WTC11 (cell line): ENCODE data around the gene ZYG11B. TPM values are rescaled to one million over a fixed set of nuclear protein-coding genes. Genes with fewer than 3 reads are reported as not detected.

Experiments used
- ATAC-seq: fragments of 200-7000 bp; cut with Tn5 transposase; 2 replicates; pipeline ENCODE4 v1.10.0; 2021; ENCODE audit warnings: mild to moderate bottlenecking, moderate library complexity
- CTCF ChIA-PET: fragments of 300-600 bp; sonication (Branson Sonifier 250); formaldehyde crosslinking; loops from one replicate; lab custom pipeline; 2021; ENCODE audit warnings: antibody characterized with exemption; lab: Charles Lee
- POLR2A ChIA-PET: fragments of 350-600 bp; sonication (Branson Sonifier 250); formaldehyde crosslinking; loops from one replicate; lab custom pipeline; 2021; ENCODE audit warnings: antibody characterized with exemption; lab: Charles Lee
- DNase-seq: peaks from one replicate; pipeline ENCODE4 v3.0.0; 2021; ENCODE audit warnings: low spot score
- H3K27ac Mint-ChIP-seq: 2 replicates; pipeline ENCODE4 v1.8.0; 2021; ENCODE audit warnings: mixed read lengths
- H3K27me3 Mint-ChIP-seq: 2 replicates; pipeline ENCODE4 v1.8.0; 2021; ENCODE audit warnings: low read depth, mild to moderate bottlenecking, moderate library complexity, mixed read lengths
- H3K36me3 Mint-ChIP-seq: 2 replicates; pipeline ENCODE4 v1.8.0; 2021; ENCODE audit warnings: mixed read lengths
- H3K4me1 Mint-ChIP-seq: 2 replicates; pipeline ENCODE4 v1.8.0; 2022; ENCODE audit warnings: mixed read lengths
- H3K4me3 Mint-ChIP-seq: 2 replicates; pipeline ENCODE4 v1.8.0; 2021; ENCODE audit warnings: mild to moderate bottlenecking, moderate library complexity, mixed read lengths
- H3K9me3 Mint-ChIP-seq: 2 replicates; pipeline ENCODE4 v1.8.0; 2021; ENCODE audit warnings: mixed read lengths
- CBFB ChIP-seq: sonication (generic); formaldehyde crosslinking; IDR thresholded peaks from 2 replicates; pipeline ENCODE4 v1.8.1; 2022; ENCODE audit warnings: mild to moderate bottlenecking, low read depth, missing genetic modification reagents
- CDX4 ChIP-seq: fragments of 250-450 bp; sonication (Bioruptor Pico); IDR thresholded peaks from 2 replicates; pipeline ENCODE4 v1.9.0; 2021; ENCODE audit warnings: moderate library complexity, mild to moderate bottlenecking, inconsistent platforms, borderline replicate concordance
- EMX1 ChIP-seq: fragments of 250-450 bp; sonication (Bioruptor Pico); IDR thresholded peaks from 2 replicates; pipeline ENCODE4 v1.8.0; 2021; ENCODE audit warnings: mild to moderate bottlenecking
- ERG ChIP-seq: fragments of 250-450 bp; sonication (Bioruptor Pico); IDR thresholded peaks from 2 replicates; pipeline ENCODE4 v1.8.0; 2021; ENCODE audit warnings: mild to moderate bottlenecking
- GABPB1 ChIP-seq: sonication (generic); formaldehyde crosslinking; IDR thresholded peaks from 2 replicates; pipeline ENCODE4 v1.8.1; 2023; ENCODE audit warnings: mild to moderate bottlenecking, missing genetic modification reagents
- GTF2I ChIP-seq: fragments of 250-450 bp; sonication (Bioruptor Pico); conservative IDR thresholded peaks from 2 replicates; pipeline ENCODE4 v1.4.0; 2021; ENCODE audit warnings: mild to moderate bottlenecking
- HMGA2 ChIP-seq: fragments of 250-450 bp; sonication (Bioruptor Pico); IDR thresholded peaks from 2 replicates; pipeline ENCODE4 v1.4.0; 2021; ENCODE audit warnings: mild to moderate bottlenecking, moderate library complexity
- JAZF1 ChIP-seq: fragments of 250-450 bp; sonication (Bioruptor Pico); IDR thresholded peaks from 2 replicates; pipeline ENCODE4 v1.9.0; 2021; ENCODE audit warnings: moderate library complexity, mild to moderate bottlenecking, inconsistent platforms
- NR1H2 ChIP-seq: sonication (generic); formaldehyde crosslinking; IDR thresholded peaks from 2 replicates; pipeline ENCODE4 v1.9.0; 2021; ENCODE audit warnings: mild to moderate bottlenecking, moderate library complexity, missing genetic modification reagents
- NR3C1 ChIP-seq: sonication (generic); formaldehyde crosslinking; conservative IDR thresholded peaks from 2 replicates; pipeline ENCODE4 v1.8.1; 2023; ENCODE audit warnings: low read depth, mild to moderate bottlenecking, missing genetic modification reagents
- PREB ChIP-seq: sonication (generic); formaldehyde crosslinking; IDR thresholded peaks from 2 replicates; pipeline ENCODE4 v1.8.1; 2022; ENCODE audit warnings: mild to moderate bottlenecking, missing genetic modification reagents, moderate library complexity, borderline replicate concordance
- TCF7 ChIP-seq: sonication (generic); formaldehyde crosslinking; IDR thresholded peaks from 2 replicates; pipeline ENCODE4 v1.8.0; 2022; ENCODE audit warnings: mild to moderate bottlenecking, low read depth, missing genetic modification reagents, moderate library complexity
- TP53 ChIP-seq: sonication (generic); formaldehyde crosslinking; IDR thresholded peaks from 2 replicates; pipeline ENCODE4 v1.8.1; 2023; ENCODE audit warnings: mild to moderate bottlenecking, missing genetic modification reagents
- ZBTB21 ChIP-seq: sonication (generic); formaldehyde crosslinking; IDR thresholded peaks from 2 replicates; pipeline ENCODE4 v1.8.1; 2023; ENCODE audit warnings: mild to moderate bottlenecking, missing genetic modification reagents, borderline replicate concordance
- ZNF263 ChIP-seq: sonication (generic); formaldehyde crosslinking; IDR thresholded peaks from 2 replicates; pipeline ENCODE4 v1.8.1; 2022; ENCODE audit warnings: low read depth, mild to moderate bottlenecking, moderate library complexity, missing genetic modification reagents
- ZNF317 ChIP-seq: sonication (generic); formaldehyde crosslinking; IDR thresholded peaks from 2 replicates; pipeline ENCODE4 v1.8.1; 2023; ENCODE audit warnings: low read depth, mild to moderate bottlenecking, moderate library complexity, missing genetic modification reagents, borderline replicate concordance
- ZNF416 ChIP-seq: fragments of 250-450 bp; sonication (Bioruptor Pico); IDR thresholded peaks from 2 replicates; pipeline ENCODE4 v1.9.0; 2021; ENCODE audit warnings: mild to moderate bottlenecking, inconsistent platforms
- ZNF671 ChIP-seq: fragments of 250-450 bp; sonication (Bioruptor Pico); IDR thresholded peaks from 2 replicates; pipeline ENCODE4 v1.8.0; 2021; ENCODE audit warnings: mild to moderate bottlenecking
- total RNA-seq: library from RNA; stranded (reverse); gene quantifications from 3 replicates; pipeline ENCODE4 v1.2.3, GENCODE V29; 2021
- TF ChIP-seq, protein P1 (sequence below): sonication (generic); formaldehyde crosslinking; IDR thresholded peaks from 2 replicates; pipeline ENCODE4 v1.8.1; 2023; ENCODE audit warnings: mild to moderate bottlenecking, missing genetic modification reagents
- TF ChIP-seq, protein P2 (sequence below): sonication (generic); formaldehyde crosslinking; IDR thresholded peaks from 2 replicates; pipeline ENCODE4 v1.8.0; 2022; ENCODE audit warnings: mild to moderate bottlenecking, missing genetic modification reagents

ZYG11B gene
- total RNA-seq, 1 experiment from 2014 or later: 19.2 TPM

DNA sequence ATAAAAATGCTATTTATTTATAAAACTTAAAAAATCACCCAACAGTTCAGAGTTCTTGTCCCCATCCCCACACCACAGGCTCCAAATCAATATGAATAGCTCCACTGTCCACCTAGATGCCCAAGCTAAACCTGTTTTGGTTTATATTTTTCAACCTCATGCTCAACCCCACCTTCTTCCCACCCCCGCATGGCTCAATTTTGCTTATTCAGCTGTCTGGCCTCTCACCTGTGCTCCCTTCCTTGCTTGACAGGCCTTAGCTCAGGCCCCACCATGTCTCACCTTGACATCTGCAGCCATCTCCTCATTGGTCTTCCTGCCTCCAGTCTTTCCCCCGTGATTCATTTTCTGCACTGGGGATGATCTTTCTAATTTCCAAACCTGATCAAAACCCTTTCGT is 45.9 kb upstream of the ZYG11B start (continued):
- no peak for TF ChIP-seq TCF7 (CRISPR knock-in tag)

DNA sequence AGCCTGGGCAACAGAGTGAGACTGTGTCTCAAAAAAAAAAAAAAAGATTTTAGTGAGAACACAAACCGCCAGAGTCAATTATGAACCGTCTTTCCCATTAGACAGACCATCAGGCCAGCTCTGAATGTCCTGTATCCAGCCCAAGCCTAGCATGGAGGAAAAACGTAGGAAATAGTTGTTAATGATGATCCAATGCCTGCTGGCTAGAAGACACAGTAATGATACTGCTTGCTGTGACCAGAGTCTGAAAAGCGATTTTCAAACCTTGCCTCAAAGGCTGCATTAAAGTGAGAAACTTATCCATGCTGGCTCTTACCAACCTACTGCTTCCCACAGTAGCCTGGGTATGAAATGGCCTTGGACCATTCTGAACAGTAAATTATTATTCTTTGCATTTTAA is 45.1 kb upstream of the ZYG11B start:
- ATAC-seq: no peak
- ChIA-PET CTCF (no interaction called here), POLR2A (no interaction called here)
- no peak for DNase-seq
- peaks cover 10% of the 10 kb centered on the region for H3K36me3 Mint-ChIP-seq
- H3K4me1 Mint-ChIP-seq: peaks cover 22% of the 10 kb centered on the region
- H3K27ac Mint-ChIP-seq: no peak overlapping the region
- H3K9me3 Mint-ChIP-seq: peaks cover 7% of the 10 kb centered on the region
- H3K27me3 Mint-ChIP-seq: no peaks in the 10 kb centered on the region
- TF ChIP-seq, protein P1, sequence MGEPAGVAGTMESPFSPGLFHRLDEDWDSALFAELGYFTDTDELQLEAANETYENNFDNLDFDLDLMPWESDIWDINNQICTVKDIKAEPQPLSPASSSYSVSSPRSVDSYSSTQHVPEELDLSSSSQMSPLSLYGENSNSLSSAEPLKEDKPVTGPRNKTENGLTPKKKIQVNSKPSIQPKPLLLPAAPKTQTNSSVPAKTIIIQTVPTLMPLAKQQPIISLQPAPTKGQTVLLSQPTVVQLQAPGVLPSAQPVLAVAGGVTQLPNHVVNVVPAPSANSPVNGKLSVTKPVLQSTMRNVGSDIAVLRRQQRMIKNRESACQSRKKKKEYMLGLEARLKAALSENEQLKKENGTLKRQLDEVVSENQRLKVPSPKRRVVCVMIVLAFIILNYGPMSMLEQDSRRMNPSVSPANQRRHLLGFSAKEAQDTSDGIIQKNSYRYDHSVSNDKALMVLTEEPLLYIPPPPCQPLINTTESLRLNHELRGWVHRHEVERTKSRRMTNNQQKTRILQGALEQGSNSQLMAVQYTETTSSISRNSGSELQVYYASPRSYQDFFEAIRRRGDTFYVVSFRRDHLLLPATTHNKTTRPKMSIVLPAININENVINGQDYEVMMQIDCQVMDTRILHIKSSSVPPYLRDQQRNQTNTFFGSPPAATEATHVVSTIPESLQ: no peak
- no peak for TF ChIP-seq TCF7 (CRISPR knock-in tag)
- no peak for TF ChIP-seq ZNF671 (CRISPR knock-in tag)
- no peak for TF ChIP-seq HMGA2 (CRISPR knock-in tag)
- TF ChIP-seq GABPB1 (CRISPR knock-in tag): no peak
- no peak for TF ChIP-seq TP53 (CRISPR knock-in tag)
- no peak for TF ChIP-seq ERG (CRISPR knock-in tag)
- TF ChIP-seq ZNF317 (CRISPR knock-in tag): no peak
- TF ChIP-seq, protein P2, sequence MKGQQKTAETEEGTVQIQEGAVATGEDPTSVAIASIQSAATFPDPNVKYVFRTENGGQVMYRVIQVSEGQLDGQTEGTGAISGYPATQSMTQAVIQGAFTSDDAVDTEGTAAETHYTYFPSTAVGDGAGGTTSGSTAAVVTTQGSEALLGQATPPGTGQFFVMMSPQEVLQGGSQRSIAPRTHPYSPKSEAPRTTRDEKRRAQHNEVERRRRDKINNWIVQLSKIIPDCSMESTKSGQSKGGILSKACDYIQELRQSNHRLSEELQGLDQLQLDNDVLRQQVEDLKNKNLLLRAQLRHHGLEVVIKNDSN (CRISPR knock-in tag): no peak
- H3K4me3 Mint-ChIP-seq: no peak overlapping the region

GRCh38 chr1:52683367-52683940 is 42.8 kb upstream of the ZYG11B start:
- Mint-ChIP-seq H3K9me3 (peaks cover 7% of the 10 kb centered on the region), H3K4me1 (peaks cover 23% of the 10 kb centered on the region), H3K36me3 (peaks cover 31% of the 10 kb centered on the region), H3K4me3 (no peak overlapping the region), H3K27ac (no peak overlapping the region), H3K27me3 (no peaks in the 10 kb centered on the region)
- ChIA-PET POLR2A (interaction anchor here (0.7 kb wide), 1 partner anchor 130 kb away, joined by 4 read pairs; the partner anchor contains the start of gene TUT4), CTCF (no interaction called here)
- TF ChIP-seq CBFB (no peak), NR3C1 (CRISPR knock-in tag) (no peak), PREB (no peak), ZNF263 (CRISPR knock-in tag) (no peak), JAZF1 (CRISPR knock-in tag) (no peak), ZBTB21 (CRISPR knock-in tag) (no peak), EMX1 (CRISPR knock-in tag) (no peak), ZNF416 (CRISPR knock-in tag) (no peak), CDX4 (no peak), GTF2I (CRISPR knock-in tag) (no peak), NR1H2 (CRISPR knock-in tag) (no peak)
- no peak for DNase-seq
- no peak for ATAC-seq
